Cardiac septum (tissue), 1 donor: Measurements from ENCODE around the gene BCL2. TPM values are rescaled to one million over a fixed set of nuclear protein-coding genes. Genes with fewer than 3 reads are reported as not detected.
A peak's percentile ranks its signal among the peaks of the same experiment; 100 is the strongest.

Experiments
- DNase-seq: peaks from one replicate; pipeline ENCODE4 v3.0.0-alpha.2; 2020; ENCODE audit warnings: low spot score
- intact Hi-C: fragments of 100-400 bp; cut with DNase I; formaldehyde crosslinking; loops from one replicate; pipeline ENCODE4 v1.14.0; 2022
- total RNA-seq: library from RNA; stranded (reverse); fragmentation: NEBNext Ultra II Directional; extraction: Animal tissue kit (Norgen Biotek cat#: 25700); gene quantifications from one replicate; pipeline ENCODE4 v1.2.1, GENCODE V29; 2021
- donor health status: DM: no; HTN: no; CAD: no.

Gene BCL2
- total RNA-seq, 1 donor from 2014 or later = 25.9 TPM

GRCh38 chr18:63091671-63092364, 227.8 kb downstream of the BCL2 start:
- intact Hi-C loops = no loop called here
- no peak for DNase-seq

- intact Hi-C loops = no loop called here
- no peak for DNase-seq
Observed at GRCh38 chr18:63090334-63090733, 229.2 kb downstream of the BCL2 start.

GRCh38 chr18:63089041-63089440, 230.5 kb downstream of the BCL2 start:
- intact Hi-C loops = no loop called here
- DNase-seq = no peak

DNA sequence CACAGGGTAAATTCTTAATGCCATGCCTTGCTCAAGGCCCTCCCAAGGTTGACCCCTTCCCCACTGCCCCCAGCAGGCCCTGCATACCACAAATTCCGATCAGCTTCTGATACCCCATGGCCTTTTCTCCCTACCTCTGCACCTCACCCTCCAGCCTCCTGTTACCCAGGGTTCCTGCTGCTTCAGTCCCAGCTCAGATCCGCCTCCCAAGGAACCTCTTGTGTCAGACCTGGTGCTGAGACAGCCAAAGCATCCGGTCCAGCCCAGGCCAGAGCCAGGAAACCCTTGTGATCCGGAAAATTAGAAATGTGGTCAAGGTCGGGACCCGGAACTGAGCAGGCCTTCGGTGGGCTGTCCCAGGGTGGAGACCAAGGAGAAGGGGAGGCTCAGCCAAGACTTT, 231.3 kb downstream of the BCL2 start:
- intact Hi-C loops = no loop called here

GRCh38 chr18:63087421-63088230, 231.9 kb downstream of the BCL2 start:
- DNase-seq = no peak
- intact Hi-C loops = no loop called here

More for the DNA sequence above, 231.3 kb downstream of the BCL2 start:
- no peak for DNase-seq

GRCh38 chr18:63085611-63086010, 234.0 kb downstream of the BCL2 start:
- DNase-seq = no peak
- intact Hi-C loops = no loop called here

DNA sequence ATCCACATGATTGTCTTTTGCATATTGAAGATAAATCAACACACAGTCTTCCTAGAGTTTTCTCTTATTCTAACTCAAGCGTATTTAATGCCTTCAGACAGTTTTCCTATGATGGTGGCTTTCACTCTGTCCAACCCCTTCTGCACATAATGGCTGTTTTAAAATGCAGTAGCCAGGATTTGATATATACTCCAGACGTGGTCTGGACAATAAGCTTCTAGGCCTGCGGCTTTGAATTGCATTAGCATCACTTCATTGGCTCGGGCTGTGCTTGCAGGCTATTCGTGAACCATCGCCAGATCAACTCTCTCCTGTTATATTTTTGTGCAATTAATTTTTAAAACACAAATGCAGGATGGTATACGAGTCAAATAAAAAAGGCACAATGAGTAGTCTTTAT, 235.3 kb downstream of the BCL2 start:
- no peak for DNase-seq
- intact Hi-C loops = no loop called here

GRCh38 chr18:63083555-63083954, 236.0 kb downstream of the BCL2 start:
- intact Hi-C loops = no loop called here
- no peak for DNase-seq

GRCh38 chr18:63083020-63083531, 236.5 kb downstream of the BCL2 start:
- DNase-seq = no peak
- intact Hi-C loops = no loop called here

DNA sequence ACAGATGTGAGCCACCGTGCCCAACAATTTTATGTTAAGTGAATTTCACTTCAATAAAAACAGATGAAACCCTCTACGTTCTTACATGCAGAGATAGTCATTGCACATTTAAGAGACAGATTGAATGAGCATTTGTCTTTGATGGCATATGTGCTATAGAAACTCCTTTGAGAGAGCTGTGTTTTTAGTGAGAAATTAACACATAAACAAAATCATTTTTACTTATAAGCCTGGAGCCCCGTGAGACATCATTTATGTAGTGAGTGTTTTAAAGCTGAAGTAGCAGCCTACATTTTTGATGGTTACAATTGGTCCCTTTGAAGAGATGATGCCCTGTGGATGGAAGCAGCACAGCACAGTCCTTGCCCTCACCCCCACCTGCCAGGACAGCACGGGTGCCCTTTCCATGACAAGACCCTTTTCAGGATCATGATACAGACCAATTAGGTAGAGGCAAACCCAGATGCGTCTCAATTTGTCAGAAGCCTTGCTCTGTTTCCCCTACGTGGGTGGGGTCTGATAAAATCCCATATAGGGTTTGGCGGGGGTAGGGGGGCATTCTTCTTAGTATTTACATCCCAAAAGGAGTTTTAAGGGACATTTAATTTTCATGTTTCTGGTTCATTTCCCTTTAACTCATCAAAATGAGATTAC, 237.1 kb downstream of the BCL2 start:
- no peak for DNase-seq
- intact Hi-C loops = no loop called here

- DNase-seq = no peak
- intact Hi-C loops = no loop called here
Observed at GRCh38 chr18:63079114-63079513, 240.5 kb downstream of the BCL2 start.

DNA sequence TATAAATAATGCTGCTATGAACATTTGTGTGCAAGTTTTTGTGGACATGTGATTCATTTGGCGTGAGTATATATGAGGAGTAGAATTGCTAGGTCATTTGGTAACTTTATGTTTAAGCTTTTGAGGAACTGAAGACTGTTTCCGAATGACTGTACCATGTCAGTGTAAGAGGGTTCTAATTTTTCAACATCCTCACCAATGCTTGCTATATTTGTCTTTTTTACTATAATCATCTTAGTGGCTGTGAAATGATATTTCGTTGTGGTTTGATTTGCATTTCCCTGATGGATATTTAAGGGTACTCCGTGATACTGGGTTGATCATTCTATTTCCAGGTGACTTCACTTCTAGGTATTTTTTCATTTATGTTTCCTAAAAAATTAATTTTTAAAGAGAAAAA, 241.1 kb downstream of the BCL2 start:
- no peak for DNase-seq
- intact Hi-C loops = no loop called here

DNA sequence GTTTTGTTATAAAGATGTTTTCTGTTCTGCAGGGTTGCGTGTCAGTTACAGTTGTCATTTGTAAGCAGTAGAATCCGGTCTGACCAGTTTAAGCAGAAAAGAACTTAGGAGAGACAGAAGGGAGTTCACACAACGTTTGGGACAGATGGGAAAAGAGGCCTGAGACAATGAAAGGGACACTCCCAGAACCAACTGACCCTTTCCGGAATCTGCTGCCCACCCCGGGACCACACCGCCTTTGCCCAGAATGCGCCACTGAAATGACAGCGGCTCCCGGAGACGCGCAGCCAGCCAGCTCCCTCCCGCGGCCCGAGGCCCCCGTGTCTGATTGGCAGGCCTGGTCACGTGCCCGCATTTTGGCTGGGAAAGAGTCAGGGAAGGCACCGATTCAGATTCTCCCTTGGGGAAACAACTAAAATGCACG, 244.6 kb downstream of the BCL2 start:
- peak; percentile 92 for DNase-seq
- intact Hi-C loops = no loop called here

- no peak for DNase-seq
- intact Hi-C loops = no loop called here
Observed at GRCh38 chr18:63073481-63073880, 246.1 kb downstream of the BCL2 start.

Other genes with a start within 250 kb of the BCL2 start
- gene KDSR, start 47.4 kb upstream of the BCL2 start, total RNA-seq = 54.3 TPM
- gene VPS4B, start 102.7 kb upstream of the BCL2 start, total RNA-seq = 22.4 TPM
- not detected for gene SERPINB5, start 157.2 kb upstream of the BCL2 start, total RNA-seq
- gene SERPINB12, start 222.6 kb upstream of the BCL2 start, total RNA-seq = not detected